Measurements from ENCODE around the gene FXYD6.

- TF ChIP-seq, protein P1, sequence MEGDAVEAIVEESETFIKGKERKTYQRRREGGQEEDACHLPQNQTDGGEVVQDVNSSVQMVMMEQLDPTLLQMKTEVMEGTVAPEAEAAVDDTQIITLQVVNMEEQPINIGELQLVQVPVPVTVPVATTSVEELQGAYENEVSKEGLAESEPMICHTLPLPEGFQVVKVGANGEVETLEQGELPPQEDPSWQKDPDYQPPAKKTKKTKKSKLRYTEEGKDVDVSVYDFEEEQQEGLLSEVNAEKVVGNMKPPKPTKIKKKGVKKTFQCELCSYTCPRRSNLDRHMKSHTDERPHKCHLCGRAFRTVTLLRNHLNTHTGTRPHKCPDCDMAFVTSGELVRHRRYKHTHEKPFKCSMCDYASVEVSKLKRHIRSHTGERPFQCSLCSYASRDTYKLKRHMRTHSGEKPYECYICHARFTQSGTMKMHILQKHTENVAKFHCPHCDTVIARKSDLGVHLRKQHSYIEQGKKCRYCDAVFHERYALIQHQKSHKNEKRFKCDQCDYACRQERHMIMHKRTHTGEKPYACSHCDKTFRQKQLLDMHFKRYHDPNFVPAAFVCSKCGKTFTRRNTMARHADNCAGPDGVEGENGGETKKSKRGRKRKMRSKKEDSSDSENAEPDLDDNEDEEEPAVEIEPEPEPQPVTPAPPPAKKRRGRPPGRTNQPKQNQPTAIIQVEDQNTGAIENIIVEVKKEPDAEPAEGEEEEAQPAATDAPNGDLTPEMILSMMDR (IDR thresholded peaks at IDR 0.05): no peak
- no peak for TF ChIP-seq POLR2A (IDR thresholded peaks at IDR 0.05)
Observed at GRCh38 chr11:117824571-117825537, 51.6 kb downstream of the FXYD6 start, which contains the start of gene FXYD2.

All from testis (tissue), 2 donors.